ENCODE data around the gene ELP4.

ELP4 gene

DNA sequence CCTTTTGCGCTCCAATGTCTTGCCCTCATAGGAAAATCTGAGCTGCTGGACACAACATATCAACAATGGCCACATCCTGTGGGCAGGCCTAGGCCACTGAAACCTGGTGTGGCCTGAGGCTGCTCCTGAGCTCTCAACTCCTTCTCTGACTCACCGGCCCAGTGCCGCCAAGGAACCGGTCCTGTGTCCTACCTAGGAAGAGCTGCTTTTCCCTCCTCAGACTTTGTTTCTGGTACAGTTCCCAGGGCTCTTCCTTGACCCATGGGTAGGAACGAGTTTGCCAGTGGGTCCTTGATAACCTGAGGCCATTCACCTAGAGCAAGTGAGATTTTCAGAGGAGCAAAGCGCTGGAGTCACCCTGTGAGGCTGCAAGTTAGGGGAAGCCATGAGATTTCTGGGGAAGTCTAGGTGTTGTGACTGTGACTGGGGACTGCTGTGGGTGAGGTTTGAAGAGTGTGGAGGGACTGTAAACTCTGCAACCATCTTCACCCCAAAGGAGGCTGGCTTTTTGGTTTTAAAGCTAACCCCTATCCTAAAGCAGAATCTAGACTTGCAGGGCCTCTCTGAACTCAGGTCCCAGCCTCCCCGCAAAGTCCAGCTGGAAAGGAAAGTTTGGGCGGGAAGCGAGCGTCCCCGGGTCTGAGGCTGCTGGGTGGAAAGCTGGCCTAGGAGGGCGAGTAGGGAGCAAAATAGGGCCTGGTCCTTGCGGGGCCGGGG, 313.5 kb downstream of the ELP4 start:
- no peak overlapping the region for H3K4me3 ChIP-seq (ENCODE audit: low read depth, low read length)
- no peaks in the 10 kb centered on the region for H3K9me3 ChIP-seq
- H3K36me3 ChIP-seq = no peaks in the 10 kb centered on the region
- TF ChIP-seq, protein P1, sequence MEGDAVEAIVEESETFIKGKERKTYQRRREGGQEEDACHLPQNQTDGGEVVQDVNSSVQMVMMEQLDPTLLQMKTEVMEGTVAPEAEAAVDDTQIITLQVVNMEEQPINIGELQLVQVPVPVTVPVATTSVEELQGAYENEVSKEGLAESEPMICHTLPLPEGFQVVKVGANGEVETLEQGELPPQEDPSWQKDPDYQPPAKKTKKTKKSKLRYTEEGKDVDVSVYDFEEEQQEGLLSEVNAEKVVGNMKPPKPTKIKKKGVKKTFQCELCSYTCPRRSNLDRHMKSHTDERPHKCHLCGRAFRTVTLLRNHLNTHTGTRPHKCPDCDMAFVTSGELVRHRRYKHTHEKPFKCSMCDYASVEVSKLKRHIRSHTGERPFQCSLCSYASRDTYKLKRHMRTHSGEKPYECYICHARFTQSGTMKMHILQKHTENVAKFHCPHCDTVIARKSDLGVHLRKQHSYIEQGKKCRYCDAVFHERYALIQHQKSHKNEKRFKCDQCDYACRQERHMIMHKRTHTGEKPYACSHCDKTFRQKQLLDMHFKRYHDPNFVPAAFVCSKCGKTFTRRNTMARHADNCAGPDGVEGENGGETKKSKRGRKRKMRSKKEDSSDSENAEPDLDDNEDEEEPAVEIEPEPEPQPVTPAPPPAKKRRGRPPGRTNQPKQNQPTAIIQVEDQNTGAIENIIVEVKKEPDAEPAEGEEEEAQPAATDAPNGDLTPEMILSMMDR (IDR thresholded peaks at IDR 0.05; ENCODE audit: low read depth, low read length) = no peak
- DNase-seq = no peak
- peaks cover 99% of the 10 kb centered on the region for H3K27me3 ChIP-seq
- H3K4me1 ChIP-seq = no peaks in the 10 kb centered on the region

- no peak for DNase-seq
- peaks cover 94% of the 10 kb centered on the region for H3K27me3 ChIP-seq
- no peaks in the 10 kb centered on the region for H3K36me3 ChIP-seq
- TF ChIP-seq, protein P1 (IDR thresholded peaks at IDR 0.05; ENCODE audit: low read depth, low read length) = no peak
- no peaks in the 10 kb centered on the region for H3K4me1 ChIP-seq
- H3K9me3 ChIP-seq = no peaks in the 10 kb centered on the region
- no peak overlapping the region for H3K4me3 ChIP-seq (ENCODE audit: low read depth, low read length)
Measured at GRCh38 chr11:31823644-31824331, 314.2 kb downstream of the ELP4 start.

DNA sequence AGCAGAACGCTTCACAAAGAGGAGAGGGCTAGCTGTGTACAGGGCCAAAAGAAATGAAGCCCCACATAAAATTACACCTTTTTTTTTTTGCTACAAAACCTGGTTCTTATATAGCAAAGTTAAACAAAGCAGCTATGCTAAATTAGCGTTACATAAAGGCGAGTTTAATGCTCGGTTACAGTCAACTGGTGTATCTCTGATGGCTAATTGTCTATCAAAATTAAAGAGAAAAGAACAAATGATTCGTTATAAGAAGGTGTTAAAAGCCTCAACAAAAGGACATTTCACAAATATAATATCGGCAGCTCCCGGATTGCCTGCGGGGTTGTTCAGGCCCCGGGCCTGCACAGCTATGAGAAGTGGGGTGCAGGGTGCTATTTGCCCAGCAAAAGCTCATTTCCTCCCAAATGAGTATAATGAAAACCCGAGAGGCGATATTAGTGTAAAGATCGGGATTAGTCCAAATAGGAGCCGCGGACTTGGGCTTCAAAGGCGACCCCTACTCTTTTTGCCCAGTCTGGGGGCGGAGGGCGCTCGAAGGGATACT, 314.8 kb downstream of the ELP4 start:
- DNase-seq = no peak
- no peak overlapping the region for H3K4me3 ChIP-seq (ENCODE audit: low read depth, low read length)
- H3K9me3 ChIP-seq = no peaks in the 10 kb centered on the region
- H3K4me1 ChIP-seq = no peaks in the 10 kb centered on the region
- H3K36me3 ChIP-seq = no peaks in the 10 kb centered on the region
- TF ChIP-seq, protein P1 (IDR thresholded peaks at IDR 0.05; ENCODE audit: low read depth, low read length) = no peak
- H3K27me3 ChIP-seq = peaks cover 89% of the 10 kb centered on the region

DNA sequence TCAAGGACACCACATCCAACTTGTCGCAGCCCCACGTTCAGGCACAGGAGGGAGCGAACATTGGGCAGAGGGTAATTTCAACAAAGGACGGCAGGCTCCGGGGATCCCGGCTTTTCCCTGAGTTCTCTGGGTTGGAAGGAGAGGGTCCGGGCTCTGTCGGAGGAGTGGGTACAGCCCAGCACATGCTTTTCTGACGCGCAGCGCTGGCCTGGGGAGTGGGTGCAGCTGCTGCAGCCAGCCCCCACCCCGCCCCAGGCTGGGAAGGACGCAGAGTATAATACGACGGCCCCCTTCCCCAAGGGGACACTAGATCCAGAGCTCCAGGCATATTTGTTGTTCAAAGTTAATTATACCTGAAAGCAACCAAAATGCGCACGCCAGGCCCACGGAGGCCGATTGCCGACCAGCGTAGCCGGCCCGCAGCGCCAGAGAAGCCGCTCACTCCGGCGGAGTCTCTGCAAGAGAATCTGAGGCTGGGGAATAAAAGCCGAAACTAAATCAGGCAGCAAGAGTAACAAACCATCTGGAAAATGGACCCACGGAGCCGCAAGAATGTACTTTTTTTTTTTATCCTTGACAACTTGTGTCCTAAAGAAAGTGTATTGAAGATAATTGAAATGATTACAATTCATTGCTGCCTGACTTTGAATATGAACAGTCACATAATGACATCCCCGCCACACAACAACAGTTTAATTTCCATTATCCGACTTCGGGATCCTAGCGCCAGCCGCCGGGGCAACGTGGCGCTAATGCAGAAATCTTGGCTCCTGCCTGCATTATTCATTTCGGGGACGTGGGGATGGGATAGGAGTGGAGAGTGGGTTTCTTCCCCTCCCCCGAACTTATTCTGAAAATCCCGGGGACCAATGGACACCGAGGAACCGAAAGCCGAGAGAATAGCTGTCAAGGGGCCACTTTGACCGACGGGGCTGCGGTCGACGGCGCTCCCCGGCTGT, 315.6 kb downstream of the ELP4 start:
- peaks cover 86% of the 10 kb centered on the region for H3K27me3 ChIP-seq
- TF ChIP-seq, protein P1 (IDR thresholded peaks at IDR 0.05; ENCODE audit: low read depth, low read length) = no peak
- H3K4me3 ChIP-seq (ENCODE audit: low read depth, low read length) = no peak overlapping the region
- no peaks in the 10 kb centered on the region for H3K36me3 ChIP-seq
- H3K4me1 ChIP-seq = no peaks in the 10 kb centered on the region
- H3K9me3 ChIP-seq = no peaks in the 10 kb centered on the region
- no peak for DNase-seq

- Histone ChIP-seq H3K4me3 (ENCODE audit: low read depth, low read length) (no peak overlapping the region), H3K27me3 (peaks cover 81% of the 10 kb centered on the region), H3K36me3 (no peaks in the 10 kb centered on the region), H3K4me1 (no peaks in the 10 kb centered on the region), H3K9me3 (no peaks in the 10 kb centered on the region)
- TF ChIP-seq, protein P1 (IDR thresholded peaks at IDR 0.05; ENCODE audit: low read depth, low read length) = no peak
- DNase-seq = no peak
Measured at GRCh38 chr11:31825838-31826484, 316.4 kb downstream of the ELP4 start.

Data from BE2C (cell line).